Measurements from ENCODE around the gene RIIAD1.

DNA sequence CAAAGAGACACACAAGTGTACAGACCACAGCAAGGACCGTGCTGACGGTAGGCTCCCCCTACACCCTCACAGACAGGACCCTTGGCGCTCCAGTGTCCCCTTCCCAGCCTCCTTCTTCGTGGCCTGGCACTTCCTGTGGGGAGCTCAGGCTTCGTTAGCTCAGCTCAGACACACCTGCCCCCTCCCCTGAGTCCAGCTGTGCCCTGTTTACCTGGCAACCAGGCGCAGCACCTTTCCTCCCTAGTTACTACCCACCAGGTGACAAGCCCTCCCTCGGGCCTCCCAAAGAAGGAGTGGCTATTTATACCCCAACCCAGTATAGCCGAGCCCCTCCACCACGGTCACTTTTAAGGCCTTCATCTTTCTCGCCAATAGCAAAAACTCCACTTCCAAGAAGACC is 9.4 kb upstream of the RIIAD1 start:
- TF ChIP-seq TARDBP (IDR thresholded peaks at IDR 0.05): no peak
- no peak for TF ChIP-seq ZNF384 (IDR thresholded peaks at IDR 0.05)
- no peak for TF ChIP-seq L3MBTL2 (conservative IDR thresholded peaks at IDR 0.05)
- TF ChIP-seq BHLHE40 (IDR thresholded peaks at IDR 0.05; ENCODE audit: borderline replicate concordance): no peak
- no peak for TF ChIP-seq ELF4 (IDR thresholded peaks at IDR 0.05)
- TF ChIP-seq SP1 (IDR thresholded peaks at IDR 0.05): no peak
- TF ChIP-seq ARNT (IDR thresholded peaks at IDR 0.05): no peak
- TF ChIP-seq, protein P1, sequence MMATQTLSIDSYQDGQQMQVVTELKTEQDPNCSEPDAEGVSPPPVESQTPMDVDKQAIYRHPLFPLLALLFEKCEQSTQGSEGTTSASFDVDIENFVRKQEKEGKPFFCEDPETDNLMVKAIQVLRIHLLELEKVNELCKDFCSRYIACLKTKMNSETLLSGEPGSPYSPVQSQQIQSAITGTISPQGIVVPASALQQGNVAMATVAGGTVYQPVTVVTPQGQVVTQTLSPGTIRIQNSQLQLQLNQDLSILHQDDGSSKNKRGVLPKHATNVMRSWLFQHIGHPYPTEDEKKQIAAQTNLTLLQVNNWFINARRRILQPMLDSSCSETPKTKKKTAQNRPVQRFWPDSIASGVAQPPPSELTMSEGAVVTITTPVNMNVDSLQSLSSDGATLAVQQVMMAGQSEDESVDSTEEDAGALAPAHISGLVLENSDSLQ (IDR thresholded peaks at IDR 0.05): no peak
- TF ChIP-seq NFRKB (IDR thresholded peaks at IDR 0.05): no peak
- no peak for TF ChIP-seq LEF1 (IDR thresholded peaks at IDR 0.05; ENCODE audit: borderline replicate concordance)

Measured in HEK293T (cell line).